Uterus (tissue), 2 donors: ENCODE data around the gene INCENP.

Experiments
- POLR2A ChIP-seq, 2 donors: fragments of 450-650 bp; IDR thresholded peaks; one replicate each; pipeline ENCODE4 v1.6.1; 2016; ENCODE audit warnings: antibody characterized with exemption in 2 of 2, mild to moderate bottlenecking in 1 of 2, moderate library complexity in 1 of 2
- TF ChIP-seq, protein P1 (sequence below), 4 experiments: fragments of 200-600 bp in 2 of 4; fragments of 450-650 bp in 2 of 4; sonication (generic) in 2 of 4; IDR thresholded peaks; one replicate each; pipeline ENCODE4 v1.5.1; 2016 to 2019; ENCODE audit warnings: antibody characterized with exemption in 4 of 4, mild to moderate bottlenecking in 2 of 4, moderate library complexity in 1 of 4

DNA sequence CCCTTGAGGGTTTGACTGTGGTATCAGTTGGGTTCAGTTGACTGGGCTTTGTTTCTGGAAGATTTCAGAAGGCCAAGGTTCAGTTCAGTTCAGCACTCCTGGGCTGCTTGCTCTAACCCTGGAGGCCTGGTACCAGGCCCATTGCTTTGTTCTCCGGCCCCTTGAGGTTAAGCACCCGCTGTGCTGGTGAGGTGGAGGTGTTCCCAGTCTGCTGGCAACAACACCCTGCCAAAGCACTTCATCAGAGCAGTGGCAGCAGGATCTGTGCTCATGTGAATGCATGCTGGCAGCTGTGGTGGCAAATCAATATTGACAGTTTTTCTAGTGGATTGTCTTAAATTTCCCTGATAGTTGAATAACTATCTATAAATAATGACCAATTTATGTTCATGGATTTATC lies 62.4 kb downstream of the INCENP start:
- TF ChIP-seq, protein P1, sequence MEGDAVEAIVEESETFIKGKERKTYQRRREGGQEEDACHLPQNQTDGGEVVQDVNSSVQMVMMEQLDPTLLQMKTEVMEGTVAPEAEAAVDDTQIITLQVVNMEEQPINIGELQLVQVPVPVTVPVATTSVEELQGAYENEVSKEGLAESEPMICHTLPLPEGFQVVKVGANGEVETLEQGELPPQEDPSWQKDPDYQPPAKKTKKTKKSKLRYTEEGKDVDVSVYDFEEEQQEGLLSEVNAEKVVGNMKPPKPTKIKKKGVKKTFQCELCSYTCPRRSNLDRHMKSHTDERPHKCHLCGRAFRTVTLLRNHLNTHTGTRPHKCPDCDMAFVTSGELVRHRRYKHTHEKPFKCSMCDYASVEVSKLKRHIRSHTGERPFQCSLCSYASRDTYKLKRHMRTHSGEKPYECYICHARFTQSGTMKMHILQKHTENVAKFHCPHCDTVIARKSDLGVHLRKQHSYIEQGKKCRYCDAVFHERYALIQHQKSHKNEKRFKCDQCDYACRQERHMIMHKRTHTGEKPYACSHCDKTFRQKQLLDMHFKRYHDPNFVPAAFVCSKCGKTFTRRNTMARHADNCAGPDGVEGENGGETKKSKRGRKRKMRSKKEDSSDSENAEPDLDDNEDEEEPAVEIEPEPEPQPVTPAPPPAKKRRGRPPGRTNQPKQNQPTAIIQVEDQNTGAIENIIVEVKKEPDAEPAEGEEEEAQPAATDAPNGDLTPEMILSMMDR (IDR thresholded peaks at IDR 0.05): no peak
- no peak for TF ChIP-seq POLR2A (IDR thresholded peaks at IDR 0.05)
